HG02943 (cell line): ENCODE measurements around the gene BAHCC1.

Source experiments
- ATAC-seq: cut with Tn5 transposase; IDR thresholded peaks from one replicate; pipeline ENCODE4 v1.9.1; 2021; ENCODE audit warnings: mild to moderate bottlenecking, low read depth, moderate library complexity; ENCODE audit not compliant: unreplicated experiment

Gene BAHCC1

GRCh38 chr17:81385320-81386111 lies 9.7 kb upstream of the BAHCC1 start:
- ATAC-seq = no peak

GRCh38 chr17:81386141-81386645 lies 9.1 kb upstream of the BAHCC1 start:
- no peak for ATAC-seq

- no peak for ATAC-seq
Observed at GRCh38 chr17:81386646-81387099, 8.6 kb upstream of the BAHCC1 start.

- no peak for ATAC-seq
Observed at GRCh38 chr17:81387100-81388090, 7.9 kb upstream of the BAHCC1 start.

GRCh38 chr17:81388091-81388611 lies 7.1 kb upstream of the BAHCC1 start:
- ATAC-seq = no peak

GRCh38 chr17:81388612-81389367 lies 6.5 kb upstream of the BAHCC1 start:
- ATAC-seq = no peak

GRCh38 chr17:81389585-81389984 lies 5.7 kb upstream of the BAHCC1 start:
- no peak for ATAC-seq

- ATAC-seq = no peak
Observed at GRCh38 chr17:81390029-81390872, 5.0 kb upstream of the BAHCC1 start.

GRCh38 chr17:81390873-81391255 lies 4.4 kb upstream of the BAHCC1 start:
- ATAC-seq = no peak

- no peak for ATAC-seq
Observed at GRCh38 chr17:81391293-81391935, 3.8 kb upstream of the BAHCC1 start.

- no peak for ATAC-seq
Observed at GRCh38 chr17:81391936-81392908, 3.0 kb upstream of the BAHCC1 start.

GRCh38 chr17:81392909-81393654 lies 2.2 kb upstream of the BAHCC1 start:
- no peak for ATAC-seq

GRCh38 chr17:81393684-81394376 lies 1.4 kb upstream of the BAHCC1 start:
- ATAC-seq = no peak

GRCh38 chr17:81394377-81394920 lies 808 bp upstream of the BAHCC1 start:
- no peak for ATAC-seq

- no peak for ATAC-seq
Observed at GRCh38 chr17:81395600-81396277, 482 bp downstream of the BAHCC1 start.
